ENCODE measurements around the gene SPATA6L.

The SPATA6L gene

DNA sequence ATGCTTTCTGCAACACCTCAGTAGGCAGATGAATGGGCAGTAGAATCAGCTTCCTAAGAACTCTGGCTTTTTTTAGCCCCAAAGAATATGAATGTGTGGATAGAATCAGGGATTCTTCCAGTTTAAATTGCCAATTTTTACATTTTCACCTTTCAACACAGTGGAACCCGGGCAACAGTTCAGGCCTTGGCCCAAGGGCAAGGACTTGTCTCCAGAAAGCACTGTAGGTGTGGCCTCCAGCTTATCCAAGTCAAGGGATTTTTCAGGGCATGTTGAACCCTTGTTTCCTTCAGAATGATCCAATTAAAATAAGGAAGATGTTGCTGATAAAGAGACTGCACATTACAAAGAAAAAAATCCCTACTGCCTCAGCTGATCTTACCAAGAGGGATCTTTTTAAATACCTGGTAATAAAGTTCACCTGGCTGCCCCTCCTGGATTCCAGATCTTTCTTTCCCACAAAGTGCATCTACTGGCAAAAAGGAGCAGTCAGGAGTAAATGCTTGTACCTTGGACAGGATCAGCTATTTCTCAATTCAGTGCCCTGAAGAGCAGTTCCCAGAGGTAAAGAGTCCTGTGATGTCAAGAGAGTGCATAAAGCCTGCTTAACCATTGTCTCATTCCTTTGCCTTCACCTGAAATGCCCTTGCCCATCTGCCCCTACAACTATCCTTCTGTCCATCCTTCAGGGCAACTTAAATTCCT is 84.3 kb downstream of the SPATA6L start:
- no peak for DNase-seq (ENCODE audit: low read depth)

DNA sequence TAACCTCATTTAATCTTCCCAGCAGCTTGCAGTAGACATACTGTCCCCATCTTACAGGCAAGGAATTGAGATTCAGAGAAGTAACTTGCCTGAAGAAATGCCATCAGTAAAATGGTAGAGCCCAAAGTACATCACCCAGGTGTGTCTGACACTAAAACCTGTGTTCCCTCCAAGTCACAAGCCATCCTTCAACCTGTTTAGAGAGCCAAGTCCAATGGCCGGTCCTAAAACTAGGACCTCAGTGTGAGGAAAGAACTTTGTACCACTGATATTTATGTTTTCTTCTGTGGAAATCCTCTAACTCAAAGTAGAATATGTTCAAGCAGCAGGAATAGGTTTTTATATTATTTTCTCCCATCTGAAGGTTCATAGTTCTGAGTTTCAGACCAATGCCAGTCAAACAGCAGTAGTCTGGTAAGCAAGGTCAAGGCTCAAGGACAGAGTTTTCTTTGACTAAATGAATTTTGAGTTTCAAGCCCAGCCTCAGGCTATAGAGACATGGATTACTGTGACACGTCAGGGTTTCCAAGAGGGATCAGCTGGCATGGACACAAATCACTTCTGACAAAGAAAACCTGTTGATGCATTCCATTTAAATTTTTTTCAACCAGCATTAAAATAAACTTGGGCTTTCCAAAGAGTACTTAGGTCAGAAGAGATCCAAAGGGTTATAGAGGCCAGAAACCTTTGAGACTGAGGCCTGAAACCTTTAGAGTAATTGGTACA is 85.1 kb downstream of the SPATA6L start:
- DNase-seq (ENCODE audit: low read depth): no peak

- DNase-seq (ENCODE audit: low read depth): no peak
These were observed 87.3 kb downstream of the SPATA6L start for GRCh38 chr9:4579001-4579400.

GRCh38 chr9:4576448-4576847 is 89.8 kb downstream of the SPATA6L start:
- DNase-seq (ENCODE audit: low read depth): no peak

GRCh38 chr9:4575997-4576396 is 90.3 kb downstream of the SPATA6L start:
- no peak for DNase-seq (ENCODE audit: low read depth)

GRCh38 chr9:4574657-4575243 is 91.5 kb downstream of the SPATA6L start:
- no peak for DNase-seq (ENCODE audit: low read depth)

DNA sequence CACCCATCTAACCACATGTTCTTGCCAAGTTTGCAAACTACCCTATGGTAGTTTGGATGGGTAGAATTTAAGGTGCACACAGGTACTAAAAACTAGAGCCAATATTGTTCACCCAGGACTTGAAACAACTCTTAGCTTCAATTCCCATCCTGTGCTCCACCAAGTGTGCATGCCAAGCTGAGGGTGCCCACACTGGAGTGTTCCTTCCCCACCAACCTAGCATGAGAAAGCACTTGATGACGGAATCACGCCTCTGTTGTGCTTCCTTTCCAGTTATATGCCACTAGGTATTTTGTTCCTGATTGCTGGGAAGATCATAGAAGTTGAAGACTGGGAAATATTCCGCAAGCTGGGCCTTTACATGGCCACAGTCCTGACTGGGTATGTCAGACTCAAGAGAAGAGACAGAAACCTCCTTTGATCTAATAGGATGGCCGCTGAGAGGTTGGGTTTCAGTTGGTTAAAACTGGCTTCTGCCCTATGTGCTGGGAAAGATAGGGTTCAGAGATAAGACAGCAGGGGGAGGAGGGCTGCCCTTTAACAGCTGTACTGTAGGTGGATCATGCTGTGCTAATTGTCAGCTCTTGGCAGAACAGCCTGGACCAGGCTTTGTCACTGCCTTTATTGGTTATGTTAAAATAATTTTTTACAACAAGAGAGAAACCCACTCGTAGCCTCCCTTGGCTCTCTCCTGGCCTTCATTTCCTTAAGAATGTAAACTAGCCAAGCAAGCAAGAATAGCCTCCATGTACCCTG is 92.5 kb downstream of the SPATA6L start:
- no peak for DNase-seq (ENCODE audit: low read depth)

DNA sequence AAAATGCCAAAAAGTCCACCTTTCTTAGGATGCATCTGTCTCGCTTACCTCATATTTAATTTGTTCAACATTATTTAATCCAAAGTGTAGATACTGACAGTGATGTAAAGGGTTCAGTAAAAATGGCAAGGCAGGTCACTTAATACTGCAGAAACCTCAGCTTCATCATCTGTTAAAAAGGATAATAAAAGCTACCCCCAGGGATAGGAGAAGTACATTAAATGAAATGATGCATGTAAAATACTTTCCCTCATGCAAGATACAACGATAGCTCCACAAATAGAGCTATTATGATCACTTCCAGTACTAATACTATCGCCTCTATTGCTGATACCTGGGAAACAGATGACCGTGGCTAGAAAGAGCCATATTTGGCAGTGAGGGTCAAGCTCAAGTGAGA is 93.1 kb downstream of the SPATA6L start:
- no peak for DNase-seq (ENCODE audit: low read depth)

DNA sequence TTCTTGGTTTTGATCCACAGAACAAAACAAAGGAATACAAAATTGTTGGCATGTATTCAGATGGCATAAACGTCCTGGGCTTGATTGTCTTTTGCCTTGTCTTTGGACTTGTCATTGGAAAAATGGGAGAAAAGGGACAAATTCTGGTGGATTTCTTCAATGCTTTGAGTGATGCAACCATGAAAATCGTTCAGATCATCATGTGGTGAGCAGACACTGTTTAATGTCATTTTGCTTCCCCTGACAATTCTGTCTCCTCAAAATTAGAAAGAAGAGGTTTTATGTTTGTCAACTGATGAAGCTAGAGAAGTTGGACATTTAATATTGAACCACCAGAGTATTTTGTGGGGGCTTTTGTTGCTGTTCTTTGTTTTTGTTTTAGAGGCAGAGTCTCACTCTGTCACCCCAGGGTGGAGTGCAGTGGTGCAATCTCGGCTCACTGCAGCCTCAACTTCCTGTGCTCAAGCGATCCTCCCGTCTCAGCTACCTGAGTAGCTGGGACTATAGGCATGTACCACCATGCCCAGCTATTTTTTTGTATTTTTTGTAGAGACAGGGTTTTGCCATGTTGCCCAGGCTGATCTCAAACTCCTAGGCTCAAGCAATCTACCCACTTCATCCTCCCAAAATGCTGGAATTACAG is 94.0 kb downstream of the SPATA6L start:
- DNase-seq (ENCODE audit: low read depth): no peak

DNA sequence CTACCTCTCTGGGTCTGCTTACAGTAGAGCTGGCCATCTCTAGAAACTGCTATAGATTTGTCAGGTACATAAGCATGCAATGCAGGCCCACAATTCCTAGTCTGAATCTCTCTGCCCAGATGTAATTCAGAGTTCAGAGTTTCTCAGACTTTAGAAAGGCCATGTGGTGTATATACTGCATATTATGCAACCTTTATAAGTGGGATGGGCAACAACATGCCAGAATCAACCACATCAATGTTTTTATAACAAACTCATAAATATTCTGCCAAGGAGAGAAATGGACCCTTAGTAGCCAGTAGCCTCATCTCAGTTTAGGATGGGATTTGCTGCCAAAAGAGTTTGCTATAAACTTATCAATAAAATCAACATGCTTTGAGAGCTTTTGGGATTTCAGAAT is 97.2 kb downstream of the SPATA6L start:
- DNase-seq (ENCODE audit: low read depth): no peak

DNA sequence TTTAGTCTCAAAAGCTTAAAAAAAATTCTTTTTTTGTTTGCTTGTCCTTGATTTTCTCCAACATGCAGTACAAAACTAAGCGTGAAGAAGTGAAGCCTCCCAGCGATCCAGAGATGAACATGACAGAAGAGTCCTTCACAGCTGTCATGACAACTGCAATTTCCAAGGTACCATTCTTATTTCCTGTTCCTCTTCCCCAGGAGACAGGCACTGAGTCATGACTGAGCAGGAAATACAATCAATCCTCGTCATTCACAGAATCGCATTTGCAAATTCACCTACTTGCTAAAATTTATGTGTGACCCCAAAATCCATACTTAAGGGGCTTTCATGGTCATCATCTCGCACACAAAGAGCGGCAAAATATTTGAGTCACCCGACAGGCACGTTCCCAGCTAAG is 98.7 kb downstream of the SPATA6L start:
- DNase-seq (ENCODE audit: low read depth): no peak

- no peak for DNase-seq (ENCODE audit: low read depth)
These were observed 99.5 kb downstream of the SPATA6L start for GRCh38 chr9:4566806-4567205.

DNA sequence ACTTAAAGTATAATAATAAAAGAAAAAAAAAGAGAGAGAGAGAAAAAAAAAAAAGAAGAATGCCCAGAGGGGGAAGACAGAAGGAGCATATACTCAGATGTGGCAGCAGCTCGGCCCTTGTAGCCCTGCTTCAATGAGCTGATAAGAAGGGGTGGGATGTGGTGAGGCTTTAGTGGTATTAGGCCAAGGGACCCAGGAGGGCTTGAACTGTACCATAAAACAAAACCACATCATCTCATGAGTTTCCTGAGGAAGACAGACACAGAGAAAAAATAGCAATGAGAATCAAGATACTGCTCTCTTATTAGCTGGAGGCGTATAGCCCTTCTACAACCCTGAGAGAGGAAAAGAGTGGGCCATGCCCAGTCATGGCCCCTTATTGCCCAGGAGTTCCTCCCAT is 103.2 kb downstream of the SPATA6L start:
- DNase-seq (ENCODE audit: low read depth): no peak

GRCh38 chr9:4559261-4560182 is 106.8 kb downstream of the SPATA6L start:
- no peak for DNase-seq (ENCODE audit: low read depth)

DNA sequence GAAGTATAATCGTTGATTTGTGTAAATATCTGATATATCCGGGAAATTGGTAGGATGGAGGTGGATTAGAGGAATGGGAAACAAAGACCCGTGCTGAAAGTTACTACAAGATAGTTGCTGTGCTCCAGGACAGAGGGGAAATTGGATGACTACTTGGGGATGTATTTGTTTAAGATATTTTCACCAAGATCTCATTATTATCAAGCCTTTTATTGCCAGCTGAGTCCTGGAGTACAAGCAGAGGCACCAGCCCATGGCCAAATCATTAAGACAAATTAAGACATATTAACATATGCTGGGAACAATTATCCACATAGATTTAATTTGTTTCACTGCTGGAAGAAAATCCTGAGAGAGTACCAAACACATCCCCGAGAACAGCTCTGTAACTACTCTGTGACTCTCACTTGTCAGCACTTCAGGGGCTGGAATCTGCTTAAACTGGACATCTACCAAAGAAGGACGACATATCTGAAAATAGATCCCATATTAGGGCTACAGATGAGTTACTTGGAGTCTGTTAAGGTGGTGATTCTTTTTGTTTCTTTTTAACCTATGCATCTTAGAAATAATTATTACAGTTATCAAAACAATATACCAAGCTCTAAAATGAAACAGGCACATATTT is 107.8 kb downstream of the SPATA6L start:
- no peak for DNase-seq (ENCODE audit: low read depth)

DNA sequence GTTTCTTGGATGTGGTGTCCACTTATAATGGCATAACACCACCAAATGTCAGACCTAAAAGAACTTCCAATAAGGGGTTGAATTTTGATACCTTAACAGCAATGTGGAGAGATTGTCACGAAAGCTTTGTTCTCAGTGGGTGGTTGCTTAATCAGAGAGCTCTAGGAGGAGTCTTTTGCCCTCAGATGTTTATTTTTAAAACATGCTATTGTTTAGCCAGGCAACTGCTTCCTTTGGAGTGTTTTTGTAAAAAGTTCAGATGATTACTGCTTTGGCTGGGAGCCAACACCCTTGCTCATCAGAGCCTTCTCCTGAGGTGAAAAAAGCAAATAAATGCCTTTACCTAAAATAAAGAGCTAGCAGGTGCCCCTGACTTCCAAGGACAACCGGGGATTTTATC is 111.0 kb downstream of the SPATA6L start:
- no peak for DNase-seq (ENCODE audit: low read depth)

- DNase-seq (ENCODE audit: low read depth): no peak
These were observed 112.3 kb downstream of the SPATA6L start for GRCh38 chr9:4553951-4554381.

DNA sequence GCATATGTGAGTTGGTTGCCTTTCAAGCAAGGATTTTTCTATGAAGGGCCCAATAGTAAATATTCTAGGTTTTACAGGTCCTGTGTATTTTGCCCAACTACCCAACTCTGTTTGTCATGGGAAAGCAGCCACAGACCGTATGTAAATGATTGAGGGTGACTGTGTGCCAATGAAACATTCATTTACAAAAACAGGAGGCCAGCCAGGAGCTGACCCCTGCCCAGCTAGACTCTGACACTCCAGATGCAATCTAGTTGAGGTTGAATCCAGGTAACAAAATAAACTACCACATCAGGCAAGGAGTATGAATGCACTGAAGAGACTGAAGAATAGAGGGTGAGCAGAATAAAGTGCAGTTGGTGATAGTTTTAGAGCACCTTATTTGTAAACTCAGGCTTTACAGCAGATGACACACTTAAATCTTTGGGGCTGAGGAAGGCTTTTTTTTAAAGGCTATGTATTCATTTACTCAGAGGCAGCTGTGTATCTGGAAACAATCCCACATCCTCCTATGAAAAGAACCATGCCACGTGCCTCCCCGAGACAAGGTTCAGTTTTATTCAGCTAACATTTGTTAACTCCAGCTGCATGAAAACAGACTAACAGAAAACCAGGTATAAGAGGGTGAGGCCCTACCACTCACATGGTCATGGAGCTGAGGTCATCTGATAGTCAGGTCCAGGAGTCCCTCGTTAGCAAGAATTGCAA is 115.3 kb downstream of the SPATA6L start:
- no peak for DNase-seq (ENCODE audit: low read depth)

- no peak for DNase-seq (ENCODE audit: low read depth)
These were observed 116.5 kb downstream of the SPATA6L start for GRCh38 chr9:4549751-4550295.

Measured in activated T-cell treated with anti-CD3 and anti-CD28 coated beads for 48 hours (primary cell).